ENCODE measurements around the gene CYB561.
"Not testable (repeated sequence)": the region's sequence is repeated elsewhere in the genome, so short reads cannot be mapped to it uniquely, and the experiment has no call there.

The CYB561 gene

DNA sequence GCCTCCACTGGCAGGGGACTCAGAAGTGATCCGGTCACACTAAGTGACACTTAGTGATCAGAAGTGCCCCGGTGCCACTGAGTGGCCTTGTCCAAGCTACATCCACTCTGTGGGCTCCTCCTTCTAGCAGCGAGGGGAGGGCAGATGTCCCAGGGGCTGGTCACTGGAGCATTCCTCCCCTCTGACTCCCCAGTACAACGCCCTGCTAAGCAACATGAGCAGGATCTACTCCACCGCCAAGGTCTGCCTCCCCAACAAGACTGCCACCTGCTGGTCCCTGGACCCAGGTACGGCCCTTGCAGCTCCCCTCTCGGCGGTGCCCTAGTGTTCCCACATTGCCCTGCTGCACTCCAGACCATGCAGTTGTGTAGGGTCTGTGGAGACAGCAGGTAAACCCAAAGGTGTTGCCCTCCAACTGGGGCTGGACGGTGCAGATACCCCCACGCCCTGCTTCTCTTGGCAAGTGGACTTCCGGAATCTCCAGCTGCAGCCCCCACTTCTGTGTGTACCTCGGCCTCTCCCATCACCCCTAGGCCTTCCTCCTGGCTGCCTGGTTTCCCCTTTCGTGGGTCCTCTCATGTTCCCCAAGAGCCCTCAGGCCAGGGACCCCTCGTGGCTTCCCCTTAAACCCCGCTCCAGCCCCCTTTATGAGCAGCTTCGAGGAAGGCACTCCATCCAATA is 32.8 kb upstream of the CYB561 start:
- peak; percentile 51 for DNase-seq

DNA sequence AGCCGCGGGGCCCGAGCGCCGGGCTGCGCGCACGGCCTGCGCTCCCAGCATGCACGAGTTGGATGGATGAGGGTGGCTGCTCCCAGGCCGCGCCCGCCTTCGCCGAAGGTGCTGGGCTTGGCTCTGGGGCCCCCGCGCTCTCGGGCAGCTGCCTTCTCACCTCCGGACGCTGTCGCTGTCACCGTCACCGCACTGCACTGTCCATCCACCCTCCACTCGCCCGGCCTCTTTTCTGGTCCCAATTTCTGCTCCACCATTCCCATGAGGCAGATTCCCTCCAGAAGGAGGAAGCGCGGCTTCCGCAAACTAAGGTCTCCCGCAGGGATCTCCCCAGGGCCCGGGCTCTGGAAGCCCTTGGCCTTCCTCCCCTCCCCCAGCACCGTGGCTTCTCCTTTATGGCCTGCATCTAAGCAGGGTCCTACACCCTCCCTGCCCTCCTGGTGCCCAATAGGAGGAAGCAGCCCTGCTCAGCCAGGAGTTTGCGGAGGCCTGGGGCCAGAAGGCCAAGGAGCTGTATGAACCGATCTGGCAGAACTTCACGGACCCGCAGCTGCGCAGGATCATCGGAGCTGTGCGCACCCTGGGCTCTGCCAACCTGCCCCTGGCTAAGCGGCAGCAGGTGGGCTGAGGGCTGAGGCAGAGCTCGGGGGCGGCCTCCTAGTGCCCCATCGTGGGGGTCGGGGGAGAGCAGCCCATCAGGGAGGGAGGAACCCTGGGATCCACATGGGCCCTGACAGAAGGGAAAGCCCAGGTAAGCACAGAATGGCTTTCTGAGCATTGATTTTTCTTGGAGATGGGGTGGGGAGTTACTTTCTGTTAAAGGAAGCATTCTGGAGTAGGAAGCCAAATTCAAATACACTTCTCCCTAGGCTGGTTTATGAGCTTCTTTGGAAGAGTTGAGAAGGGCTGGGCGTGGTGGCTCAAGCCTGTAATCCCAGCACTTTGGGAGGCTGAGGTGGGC is 31.7 kb upstream of the CYB561 start:
- DNase-seq, result no peak

DNA sequence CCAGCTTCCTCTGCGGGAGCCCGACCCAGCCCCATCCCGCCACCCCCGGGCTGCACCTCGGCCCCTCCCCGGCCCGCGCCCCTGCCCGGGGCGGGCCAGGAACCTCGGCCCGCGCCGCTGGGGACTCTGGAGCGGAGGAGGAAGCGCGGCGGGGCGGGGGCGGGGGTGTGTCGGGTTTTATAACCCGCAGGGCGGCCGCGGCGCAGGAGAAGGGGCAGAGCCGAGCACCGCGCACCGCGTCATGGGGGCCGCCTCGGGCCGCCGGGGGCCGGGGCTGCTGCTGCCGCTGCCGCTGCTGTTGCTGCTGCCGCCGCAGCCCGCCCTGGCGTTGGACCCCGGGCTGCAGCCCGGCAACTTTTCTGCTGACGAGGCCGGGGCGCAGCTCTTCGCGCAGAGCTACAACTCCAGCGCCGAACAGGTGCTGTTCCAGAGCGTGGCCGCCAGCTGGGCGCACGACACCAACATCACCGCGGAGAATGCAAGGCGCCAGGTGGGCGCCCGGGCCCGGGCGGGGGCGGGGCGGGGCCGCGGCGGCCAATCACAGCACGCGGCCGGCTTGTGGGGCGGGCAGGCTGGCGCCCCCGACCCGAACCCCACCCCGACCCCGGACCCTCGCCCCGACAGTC is 30.9 kb upstream of the CYB561 start, which contains the start of gene ACE:
Gene ACE (plus strand): TSS at position 208 of the 626 bp plus-strand sequence. CDS start 34 bp downstream, at position 242.
- DNase-seq, result peak; percentile 22

DNA sequence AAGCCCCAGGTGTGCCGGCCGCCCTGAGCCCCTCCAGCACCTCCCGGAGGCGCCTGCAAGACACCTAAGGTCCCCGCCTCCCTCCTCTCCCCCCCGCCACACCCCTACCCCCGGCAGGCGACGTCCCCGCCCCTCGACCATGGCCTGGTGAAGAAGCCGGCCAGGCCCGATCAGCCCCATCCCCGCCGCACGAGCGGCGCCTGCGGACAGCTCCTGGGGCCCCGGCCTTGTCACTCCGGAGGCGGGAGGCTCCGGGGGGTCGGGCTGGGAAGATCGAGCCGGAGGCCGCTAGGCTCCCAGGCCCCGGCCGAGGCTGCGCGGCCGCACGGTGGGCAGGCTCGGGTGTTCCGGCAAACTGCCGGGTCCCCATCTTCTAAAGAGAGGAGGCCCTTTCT is 30.4 kb upstream of the CYB561 start:
- no peak for DNase-seq

DNA sequence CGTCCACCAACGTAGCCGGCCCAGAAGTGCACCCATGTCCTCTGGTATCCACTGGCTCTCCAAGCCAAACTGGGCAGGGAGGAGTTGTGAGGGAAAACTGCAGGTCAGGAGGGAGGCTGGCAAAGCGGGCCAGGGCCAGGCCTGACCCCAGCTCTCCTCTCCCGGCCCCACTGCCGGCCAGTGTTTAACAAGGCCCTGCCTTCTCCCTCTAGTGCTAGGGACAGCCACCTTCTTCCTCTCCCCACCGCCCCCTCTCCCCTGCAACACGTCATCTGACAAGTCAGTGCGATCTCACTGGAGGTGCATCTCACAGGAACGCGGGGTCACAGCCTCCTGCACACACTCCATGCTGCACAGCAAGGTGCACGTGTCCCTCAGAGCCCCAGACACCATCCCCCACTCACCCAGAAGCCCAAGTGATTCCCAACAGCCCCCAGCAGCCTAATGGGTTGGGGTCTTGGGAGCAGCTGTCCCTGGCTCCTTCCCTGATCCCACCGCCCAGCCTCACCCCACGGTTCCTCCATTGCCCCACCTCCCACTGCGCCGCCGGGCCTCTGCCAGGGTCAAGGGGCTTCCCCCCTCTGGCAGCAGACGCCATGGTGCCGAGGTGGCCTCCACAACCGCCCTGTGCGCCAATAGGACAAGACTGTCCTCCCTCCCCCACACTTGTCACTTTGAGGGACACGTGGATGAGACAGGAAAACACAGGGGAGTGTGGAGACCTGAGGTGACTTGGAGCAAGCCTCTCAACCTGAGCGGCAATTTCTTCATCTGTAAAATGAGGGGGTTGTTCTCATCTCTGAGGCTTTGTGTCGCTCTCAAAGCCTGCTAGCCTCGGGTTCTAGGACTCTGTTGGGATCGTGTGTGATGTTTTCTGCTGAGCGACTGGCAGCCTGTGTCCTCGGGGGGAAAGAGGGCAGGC is 29.6 kb upstream of the CYB561 start:
- no peak for DNase-seq

DNA sequence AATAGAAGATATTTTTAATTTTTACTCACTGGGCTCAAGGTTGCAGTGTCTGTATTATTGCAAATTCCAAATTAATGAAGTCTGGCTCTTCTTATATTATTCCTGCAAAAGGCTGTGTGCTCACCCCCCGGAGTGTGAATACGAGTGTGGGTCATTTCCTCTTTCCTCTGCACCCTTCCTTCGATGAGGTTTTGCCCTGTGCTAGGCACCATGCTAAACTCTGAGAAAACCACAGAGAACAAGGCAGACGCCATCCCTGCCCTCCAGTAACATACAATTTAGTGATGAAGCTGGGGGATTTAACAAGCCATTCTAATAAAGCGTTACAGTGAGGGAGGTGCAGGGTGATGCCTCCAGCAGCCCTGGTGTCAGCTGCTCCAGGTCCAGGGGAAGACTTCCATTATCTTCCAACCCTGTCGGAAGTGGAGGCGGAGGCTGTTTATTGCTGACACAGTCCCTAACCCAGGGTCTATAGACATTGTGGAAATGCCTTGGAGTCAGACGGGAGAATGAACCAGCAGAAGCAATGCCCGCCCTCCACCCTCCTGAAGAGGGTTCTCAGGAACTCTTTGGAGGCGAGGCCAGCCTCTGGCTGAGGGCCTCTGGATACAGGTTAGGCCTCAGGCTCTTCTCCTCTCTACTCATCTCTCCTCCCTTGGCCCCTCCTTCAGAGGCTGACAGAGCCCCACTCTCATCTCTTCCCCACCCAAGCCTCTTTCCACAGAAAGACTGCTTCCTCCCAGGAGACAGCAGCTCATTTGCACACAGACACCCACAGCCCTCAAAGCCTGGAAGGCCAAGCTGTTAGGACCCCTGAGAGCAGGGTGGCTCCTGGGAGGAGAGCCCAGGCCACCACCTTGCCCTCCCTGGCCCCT is 28.7 kb upstream of the CYB561 start:
- no peak for DNase-seq

DNA sequence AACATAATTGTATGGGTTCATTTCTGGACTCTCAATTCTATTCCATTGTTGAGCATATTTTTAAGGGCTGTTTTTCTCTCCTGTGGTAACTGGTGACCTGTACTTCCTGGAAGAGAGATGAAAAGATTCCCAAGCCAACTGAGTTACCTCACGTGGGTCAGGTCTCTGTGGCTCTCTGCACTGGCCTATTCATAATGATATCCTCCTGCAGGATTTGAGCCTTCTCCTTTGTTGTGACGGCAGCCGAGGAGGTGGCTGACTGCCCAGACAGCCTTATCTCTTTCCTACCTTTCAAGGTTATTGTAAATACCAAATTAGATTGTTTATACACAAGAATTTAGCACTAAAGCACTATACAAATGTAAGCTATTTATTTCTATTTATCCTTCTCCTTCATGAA is 28.1 kb upstream of the CYB561 start:
- no peak for DNase-seq

DNA sequence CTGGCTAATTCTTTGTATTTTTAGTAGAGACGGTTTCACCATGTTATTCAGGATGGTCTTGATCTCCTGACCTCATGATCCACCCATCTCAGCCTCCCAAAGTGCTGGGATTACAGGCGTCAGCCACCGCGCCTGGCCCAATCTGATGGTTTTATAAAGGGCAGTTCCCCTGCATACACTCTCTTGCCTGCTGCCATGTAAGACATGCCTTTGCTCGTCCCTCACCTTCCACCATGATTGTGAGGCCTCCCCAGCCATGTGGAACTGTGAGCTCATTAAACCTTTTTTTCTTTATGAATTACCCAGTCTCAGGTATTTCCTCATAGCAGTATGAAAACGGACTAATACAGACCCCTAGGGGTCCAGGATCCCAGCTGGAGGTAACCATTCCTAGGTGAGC is 22.0 kb upstream of the CYB561 start:
- not testable (repeated sequence) for DNase-seq

DNA sequence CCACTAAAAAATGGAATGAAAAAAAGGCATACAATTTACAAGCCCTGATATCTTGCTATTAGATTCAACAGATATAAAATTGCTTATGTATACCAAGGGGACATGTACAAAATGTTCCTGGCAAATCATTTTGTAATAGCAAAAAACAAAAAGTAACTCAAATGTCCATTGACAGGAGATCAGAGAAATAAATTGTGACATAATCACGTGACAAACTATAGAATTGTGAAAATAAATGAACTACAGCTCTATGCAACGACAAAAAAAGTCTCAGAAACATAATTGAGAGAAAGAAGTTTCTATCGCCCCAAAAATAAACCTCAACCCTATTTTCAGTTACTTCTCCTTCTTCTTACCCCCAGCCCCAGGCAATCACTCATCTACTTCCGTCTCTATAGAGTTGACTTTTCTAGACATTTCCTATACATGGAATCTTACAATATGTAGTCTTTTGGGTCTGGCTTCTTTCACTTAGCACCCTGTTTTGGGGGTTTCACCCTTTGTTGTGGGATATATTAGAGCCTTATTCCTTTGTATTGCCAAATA is 18.7 kb upstream of the CYB561 start:
- no peak for DNase-seq

DNA sequence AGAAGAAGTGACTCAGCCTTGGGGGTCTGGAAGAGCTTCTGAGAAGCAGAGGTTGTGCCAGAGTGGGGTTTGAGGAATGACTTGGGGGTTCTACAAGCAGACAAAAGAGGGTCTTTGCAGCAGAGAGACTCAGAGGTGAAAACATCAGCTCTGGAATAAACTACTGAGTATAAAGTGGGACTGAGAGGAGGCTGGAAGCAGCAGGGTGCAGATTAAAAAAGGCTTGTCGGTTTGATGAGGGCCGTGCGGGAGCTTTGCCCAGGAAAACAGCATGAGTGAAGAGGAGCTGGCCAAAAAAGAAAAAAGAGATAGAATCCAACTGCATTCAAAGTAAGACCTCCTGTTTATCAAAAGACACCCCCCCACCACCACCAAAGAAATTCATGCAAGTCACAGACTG is 17.7 kb upstream of the CYB561 start:
- no peak for DNase-seq

DNA sequence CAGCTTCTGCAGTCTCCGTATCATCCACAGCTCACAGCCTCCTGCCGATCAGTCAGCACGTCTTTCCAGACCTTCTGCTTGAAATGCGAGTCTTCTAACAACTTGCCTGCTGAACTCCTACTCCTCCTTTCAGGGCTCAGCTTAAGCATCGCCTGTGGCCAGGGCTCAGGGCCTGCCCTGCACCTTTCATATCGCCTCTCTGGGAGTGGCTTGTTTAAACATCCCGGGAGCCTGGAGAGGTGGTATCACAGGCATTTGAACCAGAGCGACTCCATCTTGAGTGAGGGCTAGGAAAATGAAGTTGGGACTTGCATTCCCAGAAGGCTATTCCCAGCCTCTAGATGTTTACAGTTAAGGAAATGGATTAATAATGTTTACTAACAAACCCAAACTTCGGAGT is 13.9 kb upstream of the CYB561 start:
- DNase-seq, result no peak

DNA sequence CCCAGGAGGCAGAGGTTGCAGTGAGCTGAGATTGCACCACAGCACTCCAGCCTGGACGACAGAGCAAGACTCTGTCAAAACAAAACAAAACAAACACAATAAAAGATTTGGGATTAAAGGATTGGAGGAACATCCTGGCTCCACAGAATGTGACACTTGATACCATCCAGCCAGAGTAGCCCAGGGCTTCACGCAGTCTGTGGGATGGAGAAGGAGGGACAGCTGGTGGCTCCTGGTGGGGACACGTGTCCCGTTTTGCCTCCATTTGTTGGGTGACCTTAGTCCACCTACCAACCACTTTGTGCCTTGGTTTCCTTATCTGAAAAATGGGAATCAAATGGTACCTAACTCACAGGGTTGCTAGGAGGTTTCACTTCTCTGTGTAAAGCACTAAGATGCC is 12.4 kb upstream of the CYB561 start:
- DNase-seq, result no peak

DNA sequence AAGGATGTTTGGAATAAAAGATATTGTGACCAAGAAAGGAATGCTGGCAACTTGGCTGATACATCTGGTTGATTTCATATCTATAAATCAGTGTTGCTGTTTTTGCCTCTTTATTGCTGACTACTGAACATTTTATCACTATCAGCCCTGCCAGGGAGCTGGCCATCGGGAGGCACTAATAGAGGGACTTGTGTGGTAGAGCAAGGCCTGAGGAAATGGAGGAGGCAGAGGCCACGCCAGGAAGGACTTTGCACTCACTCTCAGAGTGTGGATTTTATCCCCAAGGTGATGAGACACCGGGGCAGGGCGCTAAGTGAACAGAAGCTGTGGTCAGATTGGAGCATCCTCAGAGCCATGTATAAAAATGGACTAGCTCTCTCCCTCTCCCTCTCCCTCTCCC is 9.3 kb upstream of the CYB561 start:
- DNase-seq, result no peak

DNA sequence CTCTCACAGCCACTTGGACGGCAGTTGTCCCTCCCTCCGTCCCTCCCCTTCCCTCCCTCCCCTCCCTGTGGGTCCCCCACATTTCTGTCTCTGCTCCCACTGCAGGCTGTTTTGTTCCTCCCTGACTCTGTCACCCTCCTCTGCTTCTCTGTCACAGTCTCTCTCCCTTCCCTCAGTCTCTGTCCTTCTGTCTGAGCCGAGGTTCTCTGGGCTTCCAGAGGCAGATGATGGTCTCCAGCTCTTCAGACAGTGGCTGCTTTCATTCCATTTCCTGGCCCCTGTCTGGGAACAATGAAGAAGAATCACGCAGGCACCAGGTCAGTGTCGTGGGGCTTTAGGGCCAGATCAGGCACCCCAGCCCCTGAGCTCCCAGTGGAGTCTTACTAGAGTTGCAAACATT is 8.8 kb upstream of the CYB561 start:
- DNase-seq, result no peak

DNA sequence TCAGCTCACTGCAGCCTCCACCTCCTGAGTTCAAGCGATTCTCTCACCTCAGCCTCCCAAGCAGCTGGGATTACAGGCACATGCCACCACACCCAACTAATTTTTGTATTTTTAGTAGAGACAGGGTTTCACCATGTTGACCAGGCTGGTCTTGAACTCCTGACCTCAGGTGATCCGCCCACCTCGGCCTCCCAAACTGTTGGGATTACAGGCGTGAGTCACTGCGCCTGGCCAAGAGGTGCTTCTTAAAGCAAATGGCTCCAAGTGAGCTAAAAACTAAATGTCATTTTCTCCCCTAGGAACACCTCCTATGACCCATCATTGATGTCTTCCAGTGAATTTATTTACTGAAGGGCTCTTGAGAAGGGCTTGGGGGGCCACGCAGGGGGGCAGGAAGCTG is 8.3 kb upstream of the CYB561 start:
- DNase-seq, result not testable (repeated sequence)

DNA sequence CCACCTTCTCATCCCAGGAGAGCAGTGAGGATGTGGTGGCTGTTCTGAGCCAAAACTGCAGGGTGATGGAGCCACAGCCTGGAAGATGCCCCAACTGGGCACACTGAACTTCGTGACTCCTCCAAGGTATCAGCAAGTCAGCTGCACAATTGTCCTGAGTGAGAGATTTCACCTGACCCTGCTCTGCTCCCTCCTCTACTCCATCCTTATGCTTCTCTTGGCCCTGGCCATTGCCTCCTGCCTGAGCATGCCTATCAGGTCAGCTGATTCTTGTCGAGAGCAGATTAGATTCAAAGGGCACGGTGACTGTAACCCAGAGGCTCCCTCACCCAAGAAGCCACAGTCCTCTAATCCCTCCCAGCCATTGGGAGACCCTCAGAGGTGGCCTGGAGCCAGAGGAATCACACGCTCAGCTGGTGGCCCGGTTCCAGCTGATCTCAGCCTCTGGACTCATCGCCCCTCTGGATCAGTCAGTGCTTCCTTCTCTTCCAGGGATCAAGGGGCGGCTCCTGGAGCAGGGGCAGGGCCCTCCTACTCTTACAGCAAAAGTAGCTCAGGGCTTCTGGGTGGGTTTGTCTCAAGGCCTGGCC is 7.0 kb upstream of the CYB561 start:
- DNase-seq, result no peak

DNA sequence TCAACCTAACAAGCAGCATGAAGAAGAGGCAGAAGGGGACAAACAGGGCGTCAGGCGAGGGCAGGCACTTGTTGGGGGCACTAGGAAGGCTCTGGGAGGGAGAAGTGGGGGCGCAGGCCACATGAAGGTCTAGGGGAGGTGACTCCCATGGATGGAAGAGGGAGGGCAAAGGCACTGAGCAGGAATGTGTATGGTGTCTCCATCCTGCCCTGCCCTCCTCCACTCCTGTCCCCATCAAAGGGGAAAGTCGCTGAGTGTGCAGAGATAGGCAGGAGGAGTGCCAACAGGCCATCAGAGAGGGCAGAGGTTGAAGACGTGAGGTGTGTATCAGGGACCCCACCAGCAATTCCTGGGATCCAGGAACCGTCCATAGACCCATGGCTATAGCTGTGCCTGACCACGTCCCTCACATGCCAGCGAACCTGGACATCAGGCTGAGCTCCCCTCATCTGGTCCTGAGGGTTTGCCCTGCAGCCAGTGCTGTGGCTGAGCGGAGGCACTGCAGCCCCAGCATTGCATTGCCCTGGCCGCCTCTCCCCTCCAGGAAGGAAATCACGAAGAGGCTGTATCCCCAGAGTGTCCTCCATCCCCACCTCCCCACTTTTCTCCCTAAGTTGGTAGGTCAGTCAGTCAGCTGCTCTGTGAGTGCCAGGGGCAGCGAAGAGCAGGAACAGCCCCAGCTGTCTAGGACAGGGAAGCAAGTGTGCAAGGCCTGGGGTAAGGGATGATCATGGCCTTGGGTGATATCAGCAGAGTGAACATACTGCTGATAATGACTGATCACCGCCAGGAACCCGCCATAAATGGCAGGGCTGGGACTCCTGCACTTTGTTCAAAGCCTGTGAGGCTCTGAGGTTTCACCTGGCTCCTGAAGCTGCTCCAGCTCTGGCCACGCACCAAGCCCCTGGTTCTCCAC is 6.2 kb upstream of the CYB561 start:
- DNase-seq, result no peak

DNA sequence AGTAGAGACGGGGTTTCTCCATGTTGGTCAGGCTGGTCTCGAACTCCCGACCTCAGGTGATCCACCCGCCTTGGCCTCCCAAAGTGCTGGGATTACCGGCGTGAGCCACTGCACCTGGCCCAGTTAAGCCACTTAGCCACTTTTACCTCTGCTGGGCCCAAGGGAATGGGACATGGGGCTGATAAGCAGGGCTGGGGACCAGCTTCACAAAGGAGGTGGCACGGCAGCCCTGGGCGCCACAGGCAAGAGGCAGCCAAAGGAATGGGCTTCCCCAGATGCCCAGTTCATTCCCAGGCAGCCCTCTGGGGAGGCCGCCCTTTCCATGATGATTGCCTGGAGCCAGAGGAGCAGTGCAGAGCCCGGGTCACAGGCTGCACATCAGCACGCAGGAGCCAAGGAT is 5.0 kb upstream of the CYB561 start:
- DNase-seq, result no peak

DNA sequence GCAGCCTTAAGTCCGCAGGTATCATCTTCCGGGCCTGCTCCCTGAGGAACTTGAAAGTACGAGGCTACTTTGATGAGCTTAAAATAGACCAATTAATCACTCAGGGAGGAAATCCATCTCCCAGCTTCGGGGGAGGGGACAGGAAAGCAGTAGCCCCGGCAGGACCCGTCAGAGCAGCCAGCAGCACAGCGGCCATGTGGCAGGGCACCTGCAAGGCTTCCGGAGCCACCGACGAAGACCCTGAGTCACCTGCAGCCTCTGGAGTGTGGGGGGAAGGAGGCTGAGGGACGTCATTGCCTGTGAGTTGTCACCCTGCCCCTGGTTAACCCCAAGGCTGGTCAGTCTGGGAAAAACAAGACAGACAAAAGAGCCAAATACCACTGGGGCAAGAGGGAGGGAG is 4.4 kb upstream of the CYB561 start:
- no peak for DNase-seq

DNA sequence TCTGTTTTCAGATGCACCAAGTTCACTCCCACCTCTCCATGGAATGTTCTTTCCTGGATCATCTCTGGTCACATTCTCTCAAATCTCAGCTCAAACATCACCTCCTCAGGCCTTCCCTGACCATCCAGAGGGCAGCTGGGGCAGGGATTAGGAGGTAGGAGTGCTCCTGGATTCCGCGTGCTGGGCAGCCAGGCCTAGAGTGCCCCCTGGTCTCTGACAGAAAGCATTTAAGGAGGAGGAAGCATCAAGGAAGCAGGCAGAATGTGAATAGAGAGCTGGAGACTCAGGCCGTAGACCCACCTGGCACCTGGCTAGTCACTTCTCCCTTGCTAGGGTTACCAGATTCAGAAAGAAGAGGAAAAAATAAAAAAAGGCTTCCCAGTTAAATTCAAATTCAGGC is 2.5 kb upstream of the CYB561 start:
- no peak for DNase-seq
